Ascending aorta (tissue), 2 donors: ENCODE results near the gene ENOX1. TPM values are rescaled to one million over a fixed set of nuclear protein-coding genes. Genes with fewer than 3 reads are reported as not detected.

Source experiments
- DNase-seq, 2 donors: peaks; one replicate each; pipeline ENCODE4 v3.0.0-alpha.2; 2019; ENCODE audit warnings: low spot score in 2 of 2
- H3K27ac ChIP-seq, 2 donors: fragments of 200-600 bp; sonication (generic); one replicate each; pipeline ENCODE4 v1.5.1; 2016 to 2017; ENCODE audit warnings: mild to moderate bottlenecking in 1 of 2
- H3K27me3 ChIP-seq: fragments of 200-600 bp; sonication (generic); one replicate; pipeline ENCODE4 v1.5.1; 2017
- H3K36me3 ChIP-seq, 2 donors: fragments of 200-600 bp; sonication (generic); one replicate each; pipeline ENCODE4 v1.5.1; 2016
- H3K4me1 ChIP-seq, 2 donors: fragments of 200-600 bp; sonication (generic); one replicate each; pipeline ENCODE4 v1.5.1; 2016 to 2017; ENCODE audit warnings: mild to moderate bottlenecking in 1 of 2
- H3K4me3 ChIP-seq, 2 donors: fragments of 200-600 bp; sonication (generic); one replicate each; pipeline ENCODE4 v1.5.1; 2016 to 2017; ENCODE audit warnings: mild to moderate bottlenecking in 1 of 2
- H3K9me3 ChIP-seq, 2 donors: fragments of 200-600 bp; sonication (generic); one replicate each; pipeline ENCODE4 v1.5.1; 2016
- intact Hi-C: fragments of 100-400 bp; cut with DNase I; formaldehyde crosslinking; loops from one replicate; pipeline ENCODE4 v1.15.1; 2023
- total RNA-seq: library from RNA; depleted of rRNA; stranded (reverse); fragments of >200 nt; gene quantifications from one replicate; pipeline ENCODE4 v1.1.0, GENCODE V29; 2016
- TF ChIP-seq, protein P1 (sequence below), 3 experiments: fragments of 200-600 bp in 2 of 3; fragments of 450-650 bp in 1 of 3; sonication (generic) in 2 of 3; IDR thresholded peaks; one replicate each; pipeline ENCODE4 v1.5.1; 2016 to 2019; ENCODE audit warnings: antibody characterized with exemption in 3 of 3, mild to moderate bottlenecking in 1 of 3, moderate library complexity in 1 of 3

ENOX1 gene
- total RNA-seq, 1 donor from 2014 or later = 0.21 TPM

DNA sequence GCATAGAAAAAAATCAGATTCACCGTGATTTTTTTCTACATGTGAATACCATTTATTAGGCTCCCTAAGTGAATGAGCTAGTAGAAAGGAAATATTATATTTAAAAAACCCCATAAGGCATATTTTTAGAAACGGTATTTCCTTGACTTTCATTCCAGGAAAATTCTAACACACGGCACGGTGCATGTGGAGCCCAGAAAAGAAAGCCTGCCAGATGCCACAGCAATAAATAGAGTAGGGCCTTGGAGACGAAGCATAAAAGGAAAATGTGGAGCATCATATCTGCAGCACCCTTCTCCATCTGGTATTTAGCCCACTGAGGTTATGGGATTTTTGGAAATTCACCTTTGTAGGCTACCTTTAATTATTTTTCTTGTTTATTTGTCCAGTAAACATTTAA is 314.4 kb downstream of the ENOX1 start:
- Histone ChIP-seq H3K36me3 (no peaks in the 10 kb centered on the region), H3K9me3 (no peaks in the 10 kb centered on the region), H3K4me1 (peaks cover 0 to 7% of the 10 kb centered on the region in 2 donors), H3K27me3 (no peaks in the 10 kb centered on the region), H3K27ac (no peak overlapping the region), H3K4me3 (no peak overlapping the region)
- TF ChIP-seq, protein P1, sequence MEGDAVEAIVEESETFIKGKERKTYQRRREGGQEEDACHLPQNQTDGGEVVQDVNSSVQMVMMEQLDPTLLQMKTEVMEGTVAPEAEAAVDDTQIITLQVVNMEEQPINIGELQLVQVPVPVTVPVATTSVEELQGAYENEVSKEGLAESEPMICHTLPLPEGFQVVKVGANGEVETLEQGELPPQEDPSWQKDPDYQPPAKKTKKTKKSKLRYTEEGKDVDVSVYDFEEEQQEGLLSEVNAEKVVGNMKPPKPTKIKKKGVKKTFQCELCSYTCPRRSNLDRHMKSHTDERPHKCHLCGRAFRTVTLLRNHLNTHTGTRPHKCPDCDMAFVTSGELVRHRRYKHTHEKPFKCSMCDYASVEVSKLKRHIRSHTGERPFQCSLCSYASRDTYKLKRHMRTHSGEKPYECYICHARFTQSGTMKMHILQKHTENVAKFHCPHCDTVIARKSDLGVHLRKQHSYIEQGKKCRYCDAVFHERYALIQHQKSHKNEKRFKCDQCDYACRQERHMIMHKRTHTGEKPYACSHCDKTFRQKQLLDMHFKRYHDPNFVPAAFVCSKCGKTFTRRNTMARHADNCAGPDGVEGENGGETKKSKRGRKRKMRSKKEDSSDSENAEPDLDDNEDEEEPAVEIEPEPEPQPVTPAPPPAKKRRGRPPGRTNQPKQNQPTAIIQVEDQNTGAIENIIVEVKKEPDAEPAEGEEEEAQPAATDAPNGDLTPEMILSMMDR (IDR thresholded peaks at IDR 0.05) = no peak
- DNase-seq = no peak
- intact Hi-C loops = no loop called here

DNA sequence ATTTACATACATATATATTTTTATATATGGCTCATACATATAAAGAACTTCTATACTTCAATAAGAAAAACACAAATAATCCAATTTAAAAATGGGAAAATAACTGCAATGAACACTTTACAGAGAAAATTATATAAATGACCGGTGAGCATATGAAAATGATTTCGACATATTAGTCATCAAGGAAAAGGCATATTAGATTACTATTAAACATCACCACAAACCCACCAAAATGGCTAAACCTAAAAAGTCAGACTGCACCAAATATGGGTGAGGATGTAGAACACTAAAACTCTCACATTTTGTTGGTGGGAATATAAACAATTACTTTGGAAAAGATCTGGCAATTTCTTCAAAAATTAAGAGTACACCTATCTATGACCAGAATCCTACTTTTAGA is 316.2 kb downstream of the ENOX1 start:
- H3K27ac ChIP-seq = no peak overlapping the region
- TF ChIP-seq, protein P1 (IDR thresholded peaks at IDR 0.05) = no peak
- peaks cover 0 to 7% of the 10 kb centered on the region in 2 donors for H3K4me1 ChIP-seq
- intact Hi-C loops = no loop called here
- no peak for DNase-seq
- no peaks in the 10 kb centered on the region for H3K27me3 ChIP-seq
- H3K36me3 ChIP-seq = no peaks in the 10 kb centered on the region
- H3K4me3 ChIP-seq = no peak overlapping the region
- no peaks in the 10 kb centered on the region for H3K9me3 ChIP-seq

DNA sequence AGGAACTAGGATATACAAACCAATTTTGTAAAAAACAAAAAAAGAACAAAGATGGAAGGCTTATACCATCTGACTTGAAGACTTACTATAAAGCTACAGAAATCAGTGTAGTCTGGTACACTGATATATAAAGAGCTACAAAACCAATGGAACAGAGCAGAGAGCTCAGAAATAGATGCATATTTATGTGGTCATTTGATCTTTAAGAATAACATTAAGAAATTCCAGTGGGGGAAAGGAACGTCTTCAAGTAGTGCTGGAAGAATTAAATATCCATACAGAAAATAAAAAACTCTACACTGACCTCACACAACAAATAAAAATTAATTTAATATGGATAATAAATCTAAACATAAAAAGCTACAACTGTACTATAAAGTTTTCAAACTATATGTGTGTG is 317.0 kb downstream of the ENOX1 start:
- intact Hi-C loops = no loop called here
- Histone ChIP-seq H3K36me3 (no peaks in the 10 kb centered on the region), H3K4me3 (no peak overlapping the region), H3K27ac (no peak overlapping the region), H3K4me1 (peaks cover 0 to 7% of the 10 kb centered on the region in 2 donors), H3K9me3 (no peaks in the 10 kb centered on the region), H3K27me3 (no peaks in the 10 kb centered on the region)
- no peak for DNase-seq
- TF ChIP-seq, protein P1 (IDR thresholded peaks at IDR 0.05) = no peak

DNA sequence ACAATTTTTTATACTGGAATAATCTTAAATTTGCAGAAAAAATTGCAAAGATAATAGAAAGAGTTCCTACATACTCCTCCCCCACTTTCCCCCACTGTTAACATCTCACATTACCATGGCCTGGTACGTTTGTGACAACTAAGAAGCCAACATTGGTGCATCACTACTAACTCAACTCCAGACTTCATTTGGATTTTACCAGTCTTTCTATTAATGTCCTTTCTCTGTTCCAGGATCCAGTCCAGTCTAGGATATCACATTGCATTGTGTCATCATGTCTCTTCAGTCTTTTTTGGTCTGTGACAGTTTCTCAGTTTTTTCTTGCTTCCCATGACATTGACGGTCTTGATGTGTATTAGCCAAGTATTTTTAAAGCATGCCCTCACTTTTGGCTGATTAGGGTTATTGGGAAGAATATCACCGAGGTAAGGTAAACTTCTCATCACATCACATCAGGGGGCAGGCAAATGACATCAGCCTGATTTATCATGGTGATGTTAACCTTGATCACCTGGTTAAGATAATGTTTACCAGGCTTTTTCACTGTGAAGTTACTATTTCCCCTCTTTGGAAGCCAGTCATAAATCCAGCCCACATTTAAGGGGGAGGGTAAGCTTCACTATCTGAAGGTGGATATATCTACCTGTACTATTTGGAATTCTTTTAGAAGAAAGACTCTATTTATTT is 322.1 kb downstream of the ENOX1 start:
- TF ChIP-seq, protein P1 (IDR thresholded peaks at IDR 0.05) = no peak
- no peaks in the 10 kb centered on the region for H3K9me3 ChIP-seq
- DNase-seq = no peak
- H3K4me3 ChIP-seq = no peak overlapping the region
- H3K27ac ChIP-seq = no peak overlapping the region
- no peaks in the 10 kb centered on the region for H3K4me1 ChIP-seq
- H3K27me3 ChIP-seq = no peaks in the 10 kb centered on the region
- intact Hi-C loops = no loop called here
- no peaks in the 10 kb centered on the region for H3K36me3 ChIP-seq

DNA sequence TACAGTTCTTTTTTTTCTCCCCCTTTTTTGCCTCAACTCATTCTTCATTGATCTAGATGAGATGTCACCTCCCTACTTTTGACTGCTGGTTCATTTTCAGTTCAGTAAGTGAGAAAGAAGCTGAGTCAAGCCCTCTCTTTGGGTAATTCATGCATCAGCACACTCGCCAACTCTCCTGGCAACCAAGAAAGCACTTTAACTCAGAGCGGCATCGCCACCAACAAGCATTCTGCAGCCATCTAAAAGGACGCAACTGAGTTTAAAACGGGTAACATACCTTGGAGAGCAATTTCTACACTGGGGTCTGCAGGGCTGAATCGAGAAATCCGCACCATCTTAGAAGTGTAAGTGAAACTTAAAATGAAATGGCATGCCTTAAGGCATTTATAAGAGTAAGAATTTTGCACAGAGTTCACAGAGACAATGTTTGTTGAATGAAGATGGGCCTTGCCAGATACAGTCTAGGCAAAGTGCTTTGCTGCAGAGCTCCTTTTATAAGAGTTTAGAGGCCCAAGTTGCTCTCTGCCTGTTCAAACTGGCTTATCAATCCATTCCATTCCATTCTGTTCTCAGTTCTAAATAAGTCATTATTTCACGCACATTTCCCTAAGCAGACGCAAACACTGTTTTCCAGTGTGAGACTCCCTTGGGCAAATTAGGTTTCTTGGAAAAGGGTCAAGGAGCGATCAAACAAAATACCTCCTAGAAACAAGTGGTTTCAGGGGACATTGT is 338.0 kb downstream of the ENOX1 start:
- no peak for DNase-seq
- no peaks in the 10 kb centered on the region for H3K27me3 ChIP-seq
- no peaks in the 10 kb centered on the region for H3K36me3 ChIP-seq
- H3K9me3 ChIP-seq = no peaks in the 10 kb centered on the region
- TF ChIP-seq, protein P1 (IDR thresholded peaks at IDR 0.05) = no peak
- peak overlapping the region in 1 of 2 donors; percentile 15 for H3K4me3 ChIP-seq
- H3K4me1 ChIP-seq = no peaks in the 10 kb centered on the region
- intact Hi-C loops = no loop called here
- no peak overlapping the region for H3K27ac ChIP-seq
